ENCODE data around the gene GRID1.

DNA sequence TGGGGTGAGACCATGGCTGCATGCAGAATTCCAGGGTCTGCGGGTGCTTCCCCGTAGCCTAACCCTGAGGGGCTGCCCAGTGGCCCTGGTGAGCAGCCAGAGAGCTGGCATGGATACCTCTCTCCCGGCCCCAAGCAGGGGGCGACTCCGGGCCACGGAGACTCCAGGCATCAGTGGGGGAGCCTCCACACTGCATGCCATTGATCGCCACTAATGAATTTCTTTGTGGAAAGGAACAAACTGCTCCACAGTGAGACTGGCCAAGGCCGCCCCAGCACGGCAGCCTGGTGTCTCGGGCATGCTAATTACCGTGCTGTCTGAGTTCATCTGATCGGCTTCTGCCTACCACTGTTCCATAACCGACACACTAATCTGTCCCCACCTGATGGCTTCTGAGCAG, 184.4 kb downstream of the GRID1 start:
- TF ChIP-seq, protein P1, sequence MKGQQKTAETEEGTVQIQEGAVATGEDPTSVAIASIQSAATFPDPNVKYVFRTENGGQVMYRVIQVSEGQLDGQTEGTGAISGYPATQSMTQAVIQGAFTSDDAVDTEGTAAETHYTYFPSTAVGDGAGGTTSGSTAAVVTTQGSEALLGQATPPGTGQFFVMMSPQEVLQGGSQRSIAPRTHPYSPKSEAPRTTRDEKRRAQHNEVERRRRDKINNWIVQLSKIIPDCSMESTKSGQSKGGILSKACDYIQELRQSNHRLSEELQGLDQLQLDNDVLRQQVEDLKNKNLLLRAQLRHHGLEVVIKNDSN (IDR thresholded peaks at IDR 0.05; ENCODE audit: borderline replicate concordance, low read depth) = no peak
- TF ChIP-seq CHD2 (IDR thresholded peaks at IDR 0.05; ENCODE audit: low read length, partially characterized antibody) = no peak
- TF ChIP-seq, protein P2, sequence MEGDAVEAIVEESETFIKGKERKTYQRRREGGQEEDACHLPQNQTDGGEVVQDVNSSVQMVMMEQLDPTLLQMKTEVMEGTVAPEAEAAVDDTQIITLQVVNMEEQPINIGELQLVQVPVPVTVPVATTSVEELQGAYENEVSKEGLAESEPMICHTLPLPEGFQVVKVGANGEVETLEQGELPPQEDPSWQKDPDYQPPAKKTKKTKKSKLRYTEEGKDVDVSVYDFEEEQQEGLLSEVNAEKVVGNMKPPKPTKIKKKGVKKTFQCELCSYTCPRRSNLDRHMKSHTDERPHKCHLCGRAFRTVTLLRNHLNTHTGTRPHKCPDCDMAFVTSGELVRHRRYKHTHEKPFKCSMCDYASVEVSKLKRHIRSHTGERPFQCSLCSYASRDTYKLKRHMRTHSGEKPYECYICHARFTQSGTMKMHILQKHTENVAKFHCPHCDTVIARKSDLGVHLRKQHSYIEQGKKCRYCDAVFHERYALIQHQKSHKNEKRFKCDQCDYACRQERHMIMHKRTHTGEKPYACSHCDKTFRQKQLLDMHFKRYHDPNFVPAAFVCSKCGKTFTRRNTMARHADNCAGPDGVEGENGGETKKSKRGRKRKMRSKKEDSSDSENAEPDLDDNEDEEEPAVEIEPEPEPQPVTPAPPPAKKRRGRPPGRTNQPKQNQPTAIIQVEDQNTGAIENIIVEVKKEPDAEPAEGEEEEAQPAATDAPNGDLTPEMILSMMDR (IDR thresholded peaks at IDR 0.05) = no peak
